GM12873 (cell line): ENCODE results near the gene FZR1.

ENCODE experiments used
- TF ChIP-seq, protein P1 (sequence below): IDR thresholded peaks from 2 replicates; pipeline ENCODE4 v1.5.1; 2012; ENCODE audit warnings: low read depth, mild to moderate bottlenecking, moderate library complexity, low read length, control low read depth; ENCODE audit not compliant: insufficient read depth; ENCODE audit errors: missing control alignments

The FZR1 gene

DNA sequence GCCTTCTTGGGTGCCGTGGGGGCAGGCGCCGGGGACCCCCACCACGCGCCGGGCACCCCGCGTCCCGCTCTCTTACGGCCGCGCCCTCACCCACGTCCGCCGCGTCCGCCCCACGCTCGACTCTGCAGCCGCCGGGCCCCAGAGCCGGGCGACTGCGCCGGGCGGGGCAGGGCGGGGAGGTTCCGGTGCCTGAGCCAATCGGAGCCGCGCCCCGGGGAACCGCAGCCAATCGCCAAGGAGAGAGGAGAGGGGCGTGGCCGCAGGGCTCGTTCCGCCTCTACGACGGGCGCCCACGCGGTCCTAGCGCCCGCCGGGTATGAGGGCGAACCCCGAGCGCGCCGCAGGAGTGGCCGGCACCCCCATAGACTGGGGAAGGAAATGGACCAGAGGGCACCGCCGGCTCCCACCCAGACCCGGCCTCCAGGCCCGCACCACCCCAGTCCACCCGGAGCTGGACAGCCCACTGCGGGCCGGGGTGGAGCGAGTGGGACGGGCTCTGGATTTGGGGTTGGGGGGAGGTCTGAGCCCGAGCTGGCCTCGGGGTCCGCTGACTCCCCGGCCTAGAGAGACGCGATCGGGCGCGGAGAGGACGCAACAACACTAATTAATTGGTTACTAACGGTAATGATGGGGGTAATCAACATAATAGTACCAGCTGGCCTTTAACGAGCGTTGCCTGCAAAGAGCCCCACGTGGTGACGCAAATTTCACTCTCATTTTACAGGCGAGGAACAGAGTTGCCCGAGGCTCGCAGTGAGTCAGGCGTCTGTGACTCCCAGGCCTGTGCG, 51.5 kb downstream of the FZR1 start, which contains the start of gene MFSD12:
Gene MFSD12, minus strand, starts transcription at position 126 of the 788 bp plus-strand sequence. CDS start 183 bp downstream, outside the sequence.
- TF ChIP-seq, protein P1, sequence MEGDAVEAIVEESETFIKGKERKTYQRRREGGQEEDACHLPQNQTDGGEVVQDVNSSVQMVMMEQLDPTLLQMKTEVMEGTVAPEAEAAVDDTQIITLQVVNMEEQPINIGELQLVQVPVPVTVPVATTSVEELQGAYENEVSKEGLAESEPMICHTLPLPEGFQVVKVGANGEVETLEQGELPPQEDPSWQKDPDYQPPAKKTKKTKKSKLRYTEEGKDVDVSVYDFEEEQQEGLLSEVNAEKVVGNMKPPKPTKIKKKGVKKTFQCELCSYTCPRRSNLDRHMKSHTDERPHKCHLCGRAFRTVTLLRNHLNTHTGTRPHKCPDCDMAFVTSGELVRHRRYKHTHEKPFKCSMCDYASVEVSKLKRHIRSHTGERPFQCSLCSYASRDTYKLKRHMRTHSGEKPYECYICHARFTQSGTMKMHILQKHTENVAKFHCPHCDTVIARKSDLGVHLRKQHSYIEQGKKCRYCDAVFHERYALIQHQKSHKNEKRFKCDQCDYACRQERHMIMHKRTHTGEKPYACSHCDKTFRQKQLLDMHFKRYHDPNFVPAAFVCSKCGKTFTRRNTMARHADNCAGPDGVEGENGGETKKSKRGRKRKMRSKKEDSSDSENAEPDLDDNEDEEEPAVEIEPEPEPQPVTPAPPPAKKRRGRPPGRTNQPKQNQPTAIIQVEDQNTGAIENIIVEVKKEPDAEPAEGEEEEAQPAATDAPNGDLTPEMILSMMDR: no peak

DNA sequence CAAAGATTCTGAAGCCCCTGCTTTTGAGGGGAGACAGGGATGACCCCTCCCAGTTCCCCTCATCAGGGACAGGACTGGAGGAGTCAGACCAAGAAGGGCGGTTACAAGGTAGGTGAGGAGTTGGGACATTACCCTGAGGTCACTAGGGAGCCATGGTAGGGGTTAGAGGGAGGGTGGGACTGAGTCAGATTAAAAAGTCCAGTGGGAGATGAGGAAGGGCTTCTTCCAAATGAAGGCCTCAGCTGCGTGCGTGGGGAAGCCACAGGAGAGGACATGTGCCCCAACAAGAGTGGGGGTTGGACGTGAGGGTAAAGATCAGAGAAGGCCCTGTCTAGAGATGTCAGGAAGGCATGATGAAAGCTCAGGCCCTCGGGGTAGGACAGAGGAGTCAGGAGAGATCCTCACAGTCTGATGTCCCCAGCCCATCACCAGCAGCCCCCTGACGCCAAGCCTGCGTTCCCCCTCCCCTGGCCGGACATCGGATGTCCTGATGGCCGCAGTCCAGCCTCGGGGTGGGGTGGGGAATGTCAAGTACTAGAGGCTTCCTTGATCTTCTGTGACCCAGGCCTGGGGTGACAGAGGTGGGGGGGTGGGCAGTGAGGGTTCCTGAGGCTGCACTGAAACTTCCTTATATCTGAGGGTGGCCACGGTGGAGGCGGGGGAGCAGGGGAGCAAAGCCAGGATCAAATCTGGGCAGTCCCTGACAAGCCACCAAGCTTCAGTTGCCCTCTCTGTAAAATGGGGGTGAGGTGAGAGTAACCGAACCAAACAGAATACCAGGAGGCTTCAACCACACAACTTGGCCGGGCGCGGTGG, 57.8 kb downstream of the FZR1 start:
- TF ChIP-seq, protein P1: no peak

DNA sequence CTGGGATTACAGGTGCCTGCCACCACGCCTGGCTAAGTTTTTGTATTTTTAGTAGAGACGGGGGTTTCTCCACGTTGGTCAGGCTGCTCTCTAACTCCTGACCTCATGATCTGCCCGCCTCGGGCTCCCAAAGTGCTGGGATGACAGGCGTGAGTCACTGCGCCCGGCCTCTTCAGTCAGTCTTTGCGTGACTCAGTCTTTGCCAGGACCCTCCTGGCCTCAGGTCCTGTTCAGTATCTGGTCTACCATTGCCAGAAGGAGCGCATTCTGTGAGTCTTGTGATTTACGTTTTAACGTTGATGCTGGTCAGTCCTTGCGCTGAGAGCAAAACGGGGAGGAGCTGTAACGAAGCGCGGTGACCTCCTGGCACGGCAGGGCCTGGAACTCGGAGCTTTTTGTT, 59.0 kb downstream of the FZR1 start:
- TF ChIP-seq, protein P1: no peak

DNA sequence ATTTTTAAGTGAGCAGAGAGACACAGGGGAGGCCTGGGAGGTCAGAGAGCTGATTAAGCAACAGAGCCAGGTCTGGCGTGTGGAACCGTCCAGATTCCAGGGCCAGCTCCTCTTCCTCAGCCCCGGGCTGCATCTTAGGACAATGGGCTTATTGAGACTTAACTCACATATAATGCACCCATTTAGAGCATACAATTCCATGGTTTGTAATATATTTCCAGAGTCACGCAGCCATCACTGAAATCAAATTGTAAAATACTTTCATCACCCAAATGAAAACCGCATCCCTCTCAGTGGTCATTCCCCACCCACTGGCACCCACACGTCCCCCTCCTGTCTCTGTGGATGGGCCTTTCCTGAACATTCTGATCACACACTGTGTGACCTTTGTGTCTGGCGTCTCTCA, 64.5 kb downstream of the FZR1 start:
- TF ChIP-seq, protein P1: no peak

DNA sequence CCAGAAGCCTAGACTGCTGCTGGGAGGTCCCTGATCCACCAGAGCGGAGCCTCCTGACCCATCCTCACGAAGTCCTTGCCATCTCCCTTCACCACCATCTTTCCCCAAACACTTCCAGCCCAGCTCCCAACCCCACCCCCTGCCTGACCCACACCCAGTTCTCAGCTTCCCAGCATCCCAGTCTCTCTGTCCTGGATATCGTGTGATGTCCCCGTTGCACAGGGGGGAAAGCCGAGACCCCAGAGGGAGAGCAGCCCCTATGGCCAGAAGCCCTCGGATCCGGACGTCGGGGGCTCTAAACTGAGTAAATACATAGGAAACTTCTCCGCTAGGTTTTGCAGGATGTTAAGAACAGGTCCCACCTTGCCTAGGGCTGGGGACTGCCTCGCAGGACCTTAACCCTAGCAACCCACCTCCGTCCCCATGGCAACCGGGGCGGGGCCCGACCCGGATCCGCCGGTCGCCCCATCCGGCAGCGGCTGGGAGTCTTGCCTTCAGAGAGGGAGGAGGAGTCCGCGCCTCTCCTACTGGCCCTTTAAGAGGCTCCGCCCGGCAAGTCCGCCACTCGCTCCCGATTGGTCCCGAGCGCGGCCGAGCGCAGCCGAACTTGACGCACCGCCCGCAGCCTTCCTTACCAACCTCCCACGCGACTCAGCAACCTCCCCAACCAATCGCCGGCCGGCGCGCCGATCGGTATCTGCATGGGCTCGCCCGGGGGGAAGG, 66.2 kb downstream of the FZR1 start:
- TF ChIP-seq, protein P1: no peak

DNA sequence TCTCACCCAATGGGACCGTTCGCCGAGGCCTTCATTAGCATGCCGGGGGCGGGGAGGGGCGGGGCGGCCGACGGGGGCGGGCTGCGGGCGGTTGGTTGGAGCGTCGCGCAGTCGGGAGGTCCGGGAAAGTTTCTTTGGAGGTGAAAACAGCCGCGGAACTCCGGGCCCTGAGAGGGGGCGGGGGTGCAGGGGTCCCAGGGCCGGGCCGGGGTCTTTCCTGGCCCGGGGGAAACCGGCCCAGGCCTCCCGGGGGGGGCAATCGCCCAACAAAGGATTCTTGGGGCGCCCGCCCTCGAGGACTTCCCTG, 66.7 kb downstream of the FZR1 start, which contains the start of gene HMG20B:
Gene HMG20B, plus strand, starts transcription at position 90 of the 307 bp plus-strand sequence. CDS start 366 bp downstream, outside the sequence.
- TF ChIP-seq, protein P1: no peak

DNA sequence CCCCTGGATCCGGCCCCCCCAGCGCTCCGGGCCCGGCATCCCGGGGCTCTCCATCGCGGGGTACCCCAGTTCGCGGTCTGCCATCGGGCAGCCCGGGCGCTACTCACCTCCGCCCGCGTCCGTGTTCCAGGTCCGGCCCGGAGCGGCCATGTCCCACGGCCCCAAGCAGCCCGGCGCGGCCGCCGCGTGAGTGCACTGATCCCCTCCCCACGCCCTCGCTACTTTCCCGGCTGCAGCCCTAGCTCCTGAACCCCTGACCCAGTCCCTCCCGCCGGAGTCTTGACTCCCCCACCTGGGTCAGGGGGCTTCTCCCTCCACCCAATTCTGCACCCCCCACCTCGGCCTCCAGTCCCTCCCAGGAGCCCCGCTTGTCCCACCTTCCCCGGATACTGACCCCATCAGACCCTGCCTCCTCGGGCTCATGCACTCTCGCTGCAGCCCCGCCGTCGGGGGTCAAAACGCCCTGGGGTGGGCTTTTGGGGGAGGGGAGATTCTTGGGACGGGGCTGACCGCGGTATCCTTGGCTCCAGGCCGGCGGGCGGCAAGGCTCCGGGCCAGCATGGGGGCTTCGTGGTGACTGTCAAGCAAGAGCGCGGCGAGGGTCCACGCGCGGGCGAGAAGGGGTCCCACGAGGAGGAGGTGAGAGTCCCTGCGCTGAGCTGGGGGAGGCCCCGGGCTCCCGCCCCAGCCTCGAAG, 67.2 kb downstream of the FZR1 start:
- TF ChIP-seq, protein P1: no peak
